MM.1S (cell line): ENCODE measurements around the gene DENND2A.

Experiments
- EZH2 ChIP-seq: fragments of 300-600 bp; sonication (generic); optimal IDR thresholded peaks from 2 replicates; pipeline ENCODE3; 2017; ENCODE audit warnings: low read depth, mild to moderate bottlenecking, antibody characterized with exemption, low read length, mixed read lengths
- EZH2phosphoT487 ChIP-seq: fragments of 300-600 bp; sonication (generic); IDR thresholded peaks from 2 replicates; pipeline ENCODE4 v1.6.1; 2018; ENCODE audit warnings: antibody characterized with exemption, low read length
- TF ChIP-seq, protein P1 (sequence below): fragments of 300-600 bp; sonication (generic); IDR thresholded peaks from 2 replicates; pipeline ENCODE4 v1.5.1; 2016; ENCODE audit warnings: antibody characterized with exemption, low read length, mixed read lengths

DNA sequence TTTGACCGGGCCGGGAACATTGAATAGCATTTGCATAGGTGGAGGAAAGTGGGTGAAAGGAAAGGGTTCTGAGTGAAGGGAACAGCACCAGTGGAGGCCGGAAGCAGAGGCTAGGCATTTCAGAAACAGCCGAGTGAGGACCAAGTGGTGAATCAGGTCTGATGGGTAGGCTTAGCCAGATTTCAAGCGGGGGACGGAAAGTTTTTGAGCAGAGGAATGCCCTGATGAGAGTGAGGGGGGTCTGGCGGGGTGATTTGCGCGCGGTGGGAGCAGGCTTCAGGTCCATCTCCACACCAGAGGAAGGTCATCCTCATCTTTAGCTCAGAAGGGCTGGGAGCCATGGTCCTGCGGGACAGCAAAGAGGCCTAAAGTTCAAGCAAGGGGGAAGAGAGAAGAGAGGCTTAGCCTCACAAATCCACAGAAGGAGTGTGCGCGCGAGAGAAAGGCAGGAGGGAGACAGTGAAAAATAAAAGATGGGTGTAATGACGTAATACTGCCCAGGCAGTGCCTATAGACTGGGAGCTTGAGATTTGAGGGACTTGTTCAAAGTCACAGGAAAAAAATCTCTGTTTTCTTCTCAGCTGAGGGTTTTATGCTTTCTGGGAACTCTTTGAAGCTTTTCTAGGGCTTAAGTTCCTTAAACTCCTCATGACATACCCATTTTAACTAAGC is 1.0 kb upstream of the DENND2A start:
- TF ChIP-seq, protein P1, sequence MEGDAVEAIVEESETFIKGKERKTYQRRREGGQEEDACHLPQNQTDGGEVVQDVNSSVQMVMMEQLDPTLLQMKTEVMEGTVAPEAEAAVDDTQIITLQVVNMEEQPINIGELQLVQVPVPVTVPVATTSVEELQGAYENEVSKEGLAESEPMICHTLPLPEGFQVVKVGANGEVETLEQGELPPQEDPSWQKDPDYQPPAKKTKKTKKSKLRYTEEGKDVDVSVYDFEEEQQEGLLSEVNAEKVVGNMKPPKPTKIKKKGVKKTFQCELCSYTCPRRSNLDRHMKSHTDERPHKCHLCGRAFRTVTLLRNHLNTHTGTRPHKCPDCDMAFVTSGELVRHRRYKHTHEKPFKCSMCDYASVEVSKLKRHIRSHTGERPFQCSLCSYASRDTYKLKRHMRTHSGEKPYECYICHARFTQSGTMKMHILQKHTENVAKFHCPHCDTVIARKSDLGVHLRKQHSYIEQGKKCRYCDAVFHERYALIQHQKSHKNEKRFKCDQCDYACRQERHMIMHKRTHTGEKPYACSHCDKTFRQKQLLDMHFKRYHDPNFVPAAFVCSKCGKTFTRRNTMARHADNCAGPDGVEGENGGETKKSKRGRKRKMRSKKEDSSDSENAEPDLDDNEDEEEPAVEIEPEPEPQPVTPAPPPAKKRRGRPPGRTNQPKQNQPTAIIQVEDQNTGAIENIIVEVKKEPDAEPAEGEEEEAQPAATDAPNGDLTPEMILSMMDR: no peak
- no peak for TF ChIP-seq EZH2
- no peak for TF ChIP-seq EZH2phosphoT487
